H1 (cell line): ENCODE measurements around the gene KATNAL1. TPM values are rescaled to one million over a fixed set of nuclear protein-coding genes. Genes with fewer than 3 reads are reported as not detected.

ENCODE experiments used
- CTCF ChIA-PET: fragments of 300-600 bp; sonication (Branson Sonifier 250); formaldehyde crosslinking; loops from one replicate; lab custom pipeline; 2021; ENCODE audit not compliant: partially characterized antibody; lab: Charles Lee
- POLR2A ChIA-PET: fragments of 300-600 bp; sonication (Branson Sonifier 250); formaldehyde crosslinking; loops from one replicate; lab custom pipeline; 2021; ENCODE audit warnings: inconsistent platforms; ENCODE audit not compliant: partially characterized antibody; lab: Charles Lee
- DNase-seq, 2 experiments: peaks; one replicate each; pipeline versions ENCODE4 v3.0.0 to v3.0.0-alpha.2; 2010 to 2022; ENCODE audit warnings: low spot score in 2 of 2, low read depth in 1 of 2, mixed read lengths in 1 of 2
- FAIRE-seq: peaks from 2 replicates; lab custom pipeline; 2011; peaks lifted over from hg19 to GRCh38; lab: Jason Lieb, UNC
- H2AFZ ChIP-seq: 2 replicates; pipeline ENCODE4 v1.8.1; 2012; ENCODE audit warnings: low read length, inconsistent platforms
- H2AK5ac ChIP-seq: 2 replicates; pipeline ENCODE4 v1.6.1; 2013; ENCODE audit warnings: low read depth, low read length
- H2BK120ac ChIP-seq: replicated peaks from 2 replicates; pipeline ENCODE3; 2013; ENCODE audit warnings: low read depth, low read length, inconsistent platforms
- H2BK12ac ChIP-seq: 2 replicates; pipeline ENCODE4 v1.6.1; 2013; ENCODE audit warnings: low read depth, low read length
- H2BK15ac ChIP-seq: 2 replicates; pipeline ENCODE4 v1.6.1; 2013; ENCODE audit warnings: low read length
- H2BK20ac ChIP-seq: 2 replicates; pipeline ENCODE4 v1.6.1; 2013; ENCODE audit warnings: low read length
- H2BK5ac ChIP-seq: 2 replicates; pipeline ENCODE4 v1.6.1; 2013; ENCODE audit warnings: low read depth, low read length
- H3K14ac ChIP-seq: 2 replicates; pipeline ENCODE4 v1.6.1; 2013; ENCODE audit warnings: inconsistent platforms; ENCODE audit not compliant: insufficient read length
- H3K18ac ChIP-seq: 2 replicates; pipeline ENCODE4 v1.6.1; 2013; ENCODE audit warnings: low read length; ENCODE audit errors: extremely low read depth
- H3K23ac ChIP-seq: 2 replicates; pipeline ENCODE4 v1.6.1; 2013; ENCODE audit warnings: inconsistent platforms; ENCODE audit not compliant: insufficient read length
- H3K23me2 ChIP-seq: 2 replicates; pipeline ENCODE4 v1.6.1; 2013; ENCODE audit warnings: low read depth, low read length
- H3K27ac ChIP-seq: 2 replicates; pipeline ENCODE4 v1.6.1; 2011; ENCODE audit warnings: low read depth, low read length, inconsistent platforms
- H3K27me3 ChIP-seq, 4 experiments: replicated peaks in 1 of 4; 1 replicate in 1 of 4; 2 replicates in 3 of 4; pipeline versions ENCODE4 v1.6.1 to v1.8.1; 2011 to 2013; ENCODE audit warnings: low read length in 3 of 4, mild to moderate bottlenecking in 3 of 4, inconsistent platforms in 2 of 4, mixed read lengths in 2 of 4, moderate library complexity in 1 of 4; ENCODE audit not compliant: control insufficient read depth in 3 of 4, insufficient read depth in 3 of 4; ENCODE audit errors: extremely low read depth in 1 of 4
- H3K36me3 ChIP-seq, 4 experiments: 2 replicates each; pipeline versions ENCODE4 v1.6.1 to v1.8.1; 2011 to 2013; ENCODE audit warnings: mild to moderate bottlenecking in 4 of 4, low read length in 3 of 4, moderate library complexity in 2 of 4, control low read depth in 1 of 4, inconsistent platforms in 1 of 4; ENCODE audit not compliant: insufficient read depth in 4 of 4, control insufficient read depth in 2 of 4
- H3K4ac ChIP-seq: replicated peaks from 2 replicates; pipeline ENCODE3; 2013; ENCODE audit warnings: low read length, low read depth, mixed read lengths, inconsistent platforms; ENCODE audit not compliant: insufficient read length
- H3K4me1 ChIP-seq, 4 experiments: replicated peaks in 1 of 4; 1 replicate in 1 of 4; 2 replicates in 3 of 4; pipeline versions ENCODE4 v1.6.1 to v1.8.1; 2011 to 2013; ENCODE audit warnings: low read length in 3 of 4, inconsistent platforms in 2 of 4, mixed read lengths in 1 of 4; ENCODE audit not compliant: insufficient read depth in 4 of 4, control insufficient read depth in 3 of 4
- H3K4me2 ChIP-seq, 2 experiments: 2 replicates each; pipeline versions ENCODE4 v1.6.1 to v1.8.1; 2011 to 2013; ENCODE audit warnings: low read depth in 2 of 2, low read length in 2 of 2, control low read depth in 1 of 2, inconsistent platforms in 1 of 2, mild to moderate bottlenecking in 1 of 2; ENCODE audit not compliant: insufficient read depth in 1 of 2
- H3K4me3 ChIP-seq, 4 experiments: fragments of 200-600, 300-600 bp in 1 of 4; sonication (generic), shearing (Covaris generic), sonication (Bioruptor Twin) in 1 of 4; 2 replicates each; pipeline versions ENCODE4 v1.5.1 to v1.8.1; 2011 to 2016; ENCODE audit warnings: low read length in 4 of 4, low read depth in 3 of 4, control low read depth in 2 of 4, inconsistent platforms in 2 of 4, mild to moderate bottlenecking in 2 of 4, mixed read lengths in 1 of 4, moderate library complexity in 1 of 4; ENCODE audit not compliant: insufficient read depth in 2 of 4; ENCODE audit errors: extremely low read depth in 1 of 4
- H3K56ac ChIP-seq: replicated peaks from 2 replicates; pipeline ENCODE3; 2013; ENCODE audit warnings: low read depth, mild to moderate bottlenecking, mixed read lengths, low read length, inconsistent platforms; ENCODE audit not compliant: insufficient read length
- H3K79me1 ChIP-seq: 2 replicates; pipeline ENCODE4 v1.6.1; 2013; ENCODE audit warnings: low read depth, low read length, control low read depth
- H3K79me2 ChIP-seq, 2 experiments: 2 replicates each; pipeline versions ENCODE4 v1.6.1 to v1.8.1; 2012 to 2013; ENCODE audit warnings: low read length in 2 of 2, mild to moderate bottlenecking in 2 of 2, inconsistent platforms in 1 of 2; ENCODE audit not compliant: insufficient read depth in 2 of 2, control insufficient read depth in 1 of 2
- H3K9ac ChIP-seq, 4 experiments: replicated peaks in 1 of 4; 1 replicate in 1 of 4; 2 replicates in 3 of 4; pipeline versions ENCODE4 v1.6.1 to v1.8.1; 2011 to 2013; ENCODE audit warnings: low read depth in 3 of 4, low read length in 3 of 4, control low read depth in 2 of 4, mild to moderate bottlenecking in 2 of 4, moderate library complexity in 2 of 4, inconsistent platforms in 1 of 4; ENCODE audit errors: extremely low read depth in 1 of 4
- H3K9me3 ChIP-seq, 2 experiments: 2 replicates each; pipeline versions ENCODE4 v1.6.1 to v1.8.1; 2012 to 2013; ENCODE audit warnings: mild to moderate bottlenecking in 2 of 2, moderate library complexity in 2 of 2, control low read depth in 1 of 2, inconsistent platforms in 1 of 2, low read depth in 1 of 2, low read length in 1 of 2, mixed read lengths in 1 of 2; ENCODE audit not compliant: insufficient read depth in 2 of 2
- H4K20me1 ChIP-seq, 2 experiments: replicated peaks in 1 of 2; 2 replicates each; pipeline versions ENCODE3 to v1.8.1; 2011 to 2013; ENCODE audit warnings: inconsistent platforms in 2 of 2, low read length in 2 of 2, mild to moderate bottlenecking in 1 of 2; ENCODE audit not compliant: insufficient read depth in 2 of 2, control insufficient read depth in 1 of 2
- H4K5ac ChIP-seq: 2 replicates; pipeline ENCODE4 v1.6.1; 2013; ENCODE audit warnings: low read length, low read depth, mixed read lengths, inconsistent platforms; ENCODE audit not compliant: insufficient read length
- H4K8ac ChIP-seq: 2 replicates; pipeline ENCODE4 v1.8.0; 2013; ENCODE audit warnings: mild to moderate bottlenecking, moderate library complexity, low read length, inconsistent platforms; ENCODE audit not compliant: insufficient read depth; ENCODE audit errors: extremely low read depth
- H4K91ac ChIP-seq: replicated peaks from 2 replicates; pipeline ENCODE3; 2013; ENCODE audit warnings: low read length, mixed read lengths, inconsistent platforms; ENCODE audit not compliant: insufficient read length
- CHD2 ChIP-seq: IDR thresholded peaks from 2 replicates; pipeline ENCODE4 v1.6.1; 2012; ENCODE audit warnings: low read length, improper control_type of control experiment
- HDAC2 ChIP-seq, 2 experiments: fragments of 300-600 bp in 1 of 2; sonication (generic) in 1 of 2; IDR thresholded peaks; 2 replicates each; pipeline ENCODE4 v1.6.1; 2011 to 2012; ENCODE audit warnings: low read depth in 2 of 2, low read length in 2 of 2, mild to moderate bottlenecking in 2 of 2, moderate library complexity in 2 of 2, borderline replicate concordance in 1 of 2, inconsistent platforms in 1 of 2
- SRF ChIP-seq: IDR thresholded peaks from 2 replicates; pipeline ENCODE4 v1.6.1; 2011; ENCODE audit warnings: mild to moderate bottlenecking, low read depth, low read length, moderate library complexity
- polyA plus RNA-seq, 7 experiments: library from polyadenylated mRNA; depleted of rRNA in 3 of 7; stranded (reverse) in 5 of 7; unstranded in 2 of 7; fragments of >200 nt in 5 of 7; fragments of 200-250 nt in 2 of 7; gene quantifications; 1 replicate in 5 of 7; 2 replicates in 1 of 7; 4 replicates in 1 of 7; pipeline versions ENCODE4 v1.2.1 to v1.2.3, GENCODE V29; 2011 to 2013; ENCODE audit warnings: missing spikeins in 2 of 7, mixed read lengths in 2 of 7
- total RNA-seq: library from RNA; stranded (reverse); fragmentation: NEBNext Ultra II Directional; extraction: Animal tissue kit (Norgen Biotek cat#: 25700); gene quantifications from 2 replicates; pipeline ENCODE4 v1.2.1, GENCODE V29; 2021

Gene KATNAL1
- total and polyA plus RNA-seq, 2 of the 8 experiments (the other 6 are each of a cell fraction or from before 2014, with no cell fraction given), result 4.0 to 13.2 TPM

- Histone ChIP-seq H3K56ac (no peak overlapping the region), H3K23me2 (no peaks in the 10 kb centered on the region), H2AK5ac (no peak overlapping the region), H2AFZ (no peak overlapping the region), H3K4me1 (no peaks in the 10 kb centered on the region), H2BK120ac (no peak overlapping the region), H3K36me3 (peaks cover 0 to 10% (median 4%) of the 10 kb centered on the region in 4 experiments; a peak in 3 of 8 replicates), H2BK12ac (no peak overlapping the region), H2BK5ac (no peak overlapping the region), H2BK20ac (no peak overlapping the region), H3K79me1 (no peaks in the 10 kb centered on the region), H3K14ac (no peak overlapping the region)
- CTCF ChIA-PET, result interaction anchor here (0.7 to 1.0 kb wide), 2 partner anchors 264 to 361 kb away, joined by 3 read pairs; no protein-coding TSS in a partner anchor
- no peak for DNase-seq
- TF ChIP-seq SRF, result no peak
- TF ChIP-seq HDAC2 (IDR thresholded peaks at IDR 0.05; ENCODE audit: borderline replicate concordance in 1 of 2, low read depth in 2 of 2, low read length in 2 of 2), result no peak
- TF ChIP-seq CHD2, result no peak
- TF ChIP-seq, all 59 proteins: peak for 0
- H4K8ac ChIP-seq, result no peak overlapping the region
- no peak overlapping the region for H3K27ac ChIP-seq
- no peaks in the 10 kb centered on the region for H3K79me2 ChIP-seq
- POLR2A ChIA-PET, result no interaction called here
- H3K18ac ChIP-seq, result no peak overlapping the region
- peaks cover 0 to 4% of the 10 kb centered on the region in 2 experiments; a peak in 1 of 4 replicates for H3K9me3 ChIP-seq
- no peaks in the 10 kb centered on the region for H3K27me3 ChIP-seq
- FAIRE-seq, result no peak
- no peak overlapping the region for H3K9ac ChIP-seq
- no peak overlapping the region for H3K4me3 ChIP-seq
- H3K4me2 ChIP-seq, result no peak overlapping the region
- no peak overlapping the region for H4K91ac ChIP-seq
- H2BK15ac ChIP-seq, result no peak overlapping the region
- H4K20me1 ChIP-seq, result no peaks in the 10 kb centered on the region
- H3K4ac ChIP-seq, result no peak overlapping the region
- H3K23ac ChIP-seq, result no peak overlapping the region
- H4K5ac ChIP-seq, result no peak overlapping the region
These were observed 82.6 kb downstream of the KATNAL1 start for GRCh38 chr13:30224732-30225131.
